GM12878 (cell line): ENCODE measurements around the gene EHD4. TPM values are rescaled to one million over a fixed set of nuclear protein-coding genes. Genes with fewer than 3 reads are reported as not detected.

Experiments used
- ATAC-seq: fragments of 200-7000 bp; cut with Tn5 transposase; 3 replicates; pipeline ENCODE4 v1.9.1; 2020; ENCODE audit warnings: mild to moderate bottlenecking, moderate library complexity
- BruUV-seq: library from RNA; stranded (reverse); fragments of 400-500 nt; replicated peaks from 2 replicates; lab custom pipeline; 2021; lab: Mats Ljungman, UMichigan
- CTCF ChIA-PET: fragments of 300-600 bp; sonication (Branson Sonifier 250); formaldehyde crosslinking; extraction: SDS; loops from one replicate; lab custom pipeline; 2021; ENCODE audit warnings: inconsistent platforms; lab: Yijun Ruan, JAX
- POLR2A ChIA-PET: fragments of 350-600 bp; formaldehyde crosslinking; extraction: SDS; loops from one replicate; lab custom pipeline; 2021; ENCODE audit warnings: inconsistent platforms; lab: Charles Lee
- RAD21 ChIA-PET: fragments of 300-600 bp; sonication (Branson Sonifier 250); formaldehyde crosslinking; loops from one replicate; lab custom pipeline; 2023; ENCODE audit warnings: antibody characterized with exemption; ENCODE audit not compliant: unreplicated experiment; lab: Charles Lee
- SMC1A ChIA-PET: fragments of 300-600 bp; sonication (Branson Sonifier 250); formaldehyde crosslinking; loops from one replicate; lab custom pipeline; 2023; ENCODE audit not compliant: unreplicated experiment, uncharacterized antibody; lab: Charles Lee
- DNase-seq: peaks from one replicate; pipeline ENCODE4 v3.0.0-alpha.2; 2011; ENCODE audit warnings: low read depth, low spot score
- FAIRE-seq: peaks from 3 replicates; lab custom pipeline; 2011; peaks lifted over from hg19 to GRCh38; lab: Jason Lieb, UNC
- H2AFZ ChIP-seq: 2 replicates; pipeline ENCODE4 v1.6.0; 2011; ENCODE audit warnings: low read depth, low read length, control low read depth; ENCODE audit not compliant: control insufficient read depth
- H3K27ac ChIP-seq: 2 replicates; pipeline ENCODE4 v1.5.1; 2011; ENCODE audit warnings: control low read depth; ENCODE audit not compliant: control insufficient read depth, insufficient read depth
- H3K27me3 ChIP-seq, 2 experiments: replicated peaks in 1 of 2; 2 replicates each; pipeline versions ENCODE4 v1.6.0 to v1.6.1; 2011; ENCODE audit warnings: low read length in 1 of 2; ENCODE audit not compliant: control insufficient read depth in 2 of 2, insufficient read depth in 2 of 2
- H3K36me3 ChIP-seq, 2 experiments: 2 replicates each; pipeline ENCODE4 v1.5.1; 2011; ENCODE audit warnings: low read length in 1 of 2; ENCODE audit not compliant: control insufficient read depth in 2 of 2, insufficient read depth in 2 of 2
- H3K4me1 ChIP-seq: 2 replicates; pipeline ENCODE4 v1.6.1; 2011; ENCODE audit warnings: mild to moderate bottlenecking, low read length, moderate library complexity, mixed read lengths; ENCODE audit not compliant: control insufficient read depth, insufficient read depth
- H3K4me2 ChIP-seq: 2 replicates; pipeline ENCODE4 v1.6.0; 2011; ENCODE audit warnings: control low read depth; ENCODE audit not compliant: control insufficient read depth, insufficient read depth
- H3K4me3 ChIP-seq: fragments of 200-600 bp; sonication (generic); 2 replicates; pipeline ENCODE4 v1.5.1; 2016
- H3K79me2 ChIP-seq: 2 replicates; pipeline ENCODE4 v1.6.0; 2011; ENCODE audit warnings: low read length; ENCODE audit not compliant: control insufficient read depth, insufficient read depth
- H3K9ac ChIP-seq: 2 replicates; pipeline ENCODE4 v1.8.0; 2011; ENCODE audit warnings: low read length, control low read depth, mixed read lengths; ENCODE audit not compliant: control insufficient read depth, insufficient read depth
- H3K9me3 ChIP-seq: replicated peaks from 3 replicates; pipeline ENCODE4 v1.5.1; 2011; ENCODE audit warnings: mild to moderate bottlenecking, low read length; ENCODE audit not compliant: control insufficient read depth, insufficient read depth
- H4K20me1 ChIP-seq: 2 replicates; pipeline ENCODE4 v1.6.0; 2011; ENCODE audit not compliant: control insufficient read depth, insufficient read depth
- GATAD2B ChIP-seq: fragments of 450-650 bp; conservative IDR thresholded peaks from 2 replicates; pipeline ENCODE4 v1.6.1; 2017; ENCODE audit warnings: low read depth, mild to moderate bottlenecking, moderate library complexity
- POLR2AphosphoS5 ChIP-seq: IDR thresholded peaks from 2 replicates; pipeline ENCODE4 v1.6.1; 2011; ENCODE audit warnings: mild to moderate bottlenecking, low read length, inconsistent platforms
- RBBP5 ChIP-seq: fragments of 200-600 bp; sonication (generic); conservative IDR thresholded peaks from 2 replicates; pipeline ENCODE4 v1.6.1; 2016
- WGBS: methylation state at CpG from one replicate; pipeline ENCODE4 v1.1.6; 2016; ENCODE audit warnings: low lambda C conversion rate; ENCODE audit not compliant: insufficient replicate concordance, insufficient coverage; ENCODE audit errors: missing lambda C conversion rate; 5-methylcytosine and 5-hydroxymethylcytosine counted together
- in situ Hi-C: fragments of 300-500 bp; cut with MboI; formaldehyde crosslinking; loops from 9 replicates; pipeline ENCODE4 v1.14.3; 2018; ENCODE audit warnings: mixed read lengths
- intact Hi-C: fragments of 100-400 bp; cut with micrococcal nuclease; formaldehyde crosslinking; loops from one replicate; pipeline ENCODE4 v1.14.2; 2022; ENCODE audit not compliant: unreplicated experiment
- polyA plus RNA-seq, 11 experiments: library from polyadenylated mRNA; depleted of rRNA in 4 of 11; unstranded in 6 of 11; stranded (reverse) in 5 of 11; fragments of >200 nt; fragmentation: Nextera tagmentation in 4 of 11; fragmentation: Illumina TruSeq in 1 of 11; extraction: Ambion mirVana in 4 of 11; extraction: Trizol in 1 of 11; gene quantifications; 1 replicate in 1 of 11; 2 replicates in 10 of 11; pipeline versions ENCODE4 v1.2.1 to v1.2.3, GENCODE V29; 2011 to 2016; ENCODE audit warnings: inconsistent platforms in 2 of 11, missing spikeins in 2 of 11, low read depth in 1 of 11
- total RNA-seq, 4 experiments: library from RNA; depleted of rRNA in 3 of 4; stranded (reverse); fragments of >200 nt in 3 of 4; fragmentation: Illumina TruSeq in 1 of 4; extraction: Trizol in 1 of 4; gene quantifications; 2 replicates each; pipeline versions ENCODE4 v1.2.1 to v1.2.3, GENCODE V29; 2013 to 2021

The EHD4 gene
- total and polyA plus RNA-seq, 10 of the 15 experiments (the other 5 are each of a cell fraction or from before 2014, with no cell fraction given) = 4.2 to 62.9 (median 44.7) TPM

- Histone ChIP-seq H3K4me1 (peaks cover 35% of the 10 kb centered on the region), H3K9ac (peak overlapping the region; percentile 94; the same call in 1 of the 2 replicates), H3K27me3 (no peaks in the 10 kb centered on the region), H3K4me3 (peak overlapping the region; percentile 55; the same call in 1 of the 2 replicates), H3K36me3 (peaks cover 0 to 14% of the 10 kb centered on the region in 2 experiments; a peak in 2 of 4 replicates), H2AFZ (no peak overlapping the region), H3K27ac (peak overlapping the region; percentile 100), H3K4me2 (peak overlapping the region; percentile 91), H3K79me2 (peaks cover 88% of the 10 kb centered on the region), H4K20me1 (no peaks in the 10 kb centered on the region), H3K9me3 (no peaks in the 10 kb centered on the region)
- FAIRE-seq (no peak), ATAC-seq (no peak), DNase-seq (no peak)
- POLR2A ChIA-PET = interaction anchor here (0.5 to 7.2 kb wide), 4 partner anchors 11 to 694 kb away, joined by 3 to 67 read pairs (median 3); no protein-coding TSS in a partner anchor
- no TSS peak for BruUV-seq
- TF ChIP-seq RBBP5 (no peak), POLR2AphosphoS5 (peak; percentile 28; the same call in 1 of the 2 replicates)
- in situ Hi-C loops (no loop called here), intact Hi-C loops (no loop called here)
- CTCF ChIA-PET = interaction anchor here (0.7 to 3.5 kb wide), 8 partner anchors 9 to 88 kb away, joined by 3 to 13 read pairs (median 3); no protein-coding TSS in a partner anchor
- SMC1A ChIA-PET = interaction anchor here (1.1 to 9.7 kb wide), 5 partner anchors 11 to 193 kb away, joined by 3 to 179 read pairs (median 5); partner anchors contain the start of gene MAPKBP1
- 93% methylated on average over 4 of the region's 4 CpGs for WGBS
- RAD21 ChIA-PET = interaction anchor here (1.0 to 9.0 kb wide), 3 partner anchors 31 to 194 kb away, joined by 4 to 97 read pairs (median 8); no protein-coding TSS in a partner anchor
These were observed 5.9 kb downstream of the EHD4 start for GRCh38 chr15:41966414-41966812.

GRCh38 chr15:41965441-41966413 lies 6.6 kb downstream of the EHD4 start:
- Histone ChIP-seq H3K79me2 (peaks cover 88% of the 10 kb centered on the region), H3K27me3 (no peaks in the 10 kb centered on the region), H2AFZ (no peak overlapping the region), H3K27ac (peak overlapping the region; percentile 100), H3K4me2 (peak overlapping the region; percentile 91), H3K9me3 (no peaks in the 10 kb centered on the region), H3K9ac (no peak overlapping the region)
- no TSS peak for BruUV-seq
- intact Hi-C loops = no loop called here
- SMC1A ChIA-PET = interaction anchor here (1.8 to 9.7 kb wide), 3 partner anchors 10 to 61 kb away, joined by 3 to 179 read pairs (median 59); no protein-coding TSS in a partner anchor
- no peak for FAIRE-seq
- POLR2A ChIA-PET = interaction anchor here (0.9 to 7.2 kb wide), 3 partner anchors 10 to 33 kb away, joined by 3 to 67 read pairs (median 3); no protein-coding TSS in a partner anchor
- RAD21 ChIA-PET = interaction anchor here (1.1 to 9.0 kb wide), 2 partner anchors 30 to 36 kb away, joined by 8 to 97 read pairs; no protein-coding TSS in a partner anchor
- TF ChIP-seq GATAD2B = no peak; the same call in 1 of the 2 replicates
- peak; percentile 53; the same call in 1 of the 2 replicates for TF ChIP-seq POLR2AphosphoS5
- TF ChIP-seq, all 136 proteins: peak for 1
- DNase-seq (no peak), ATAC-seq (no peak)
- H3K4me3 ChIP-seq = peak overlapping the region; percentile 55; the same call in 1 of the 2 replicates
- WGBS = 96% methylated on average over 10 of the region's 15 CpGs
- in situ Hi-C loops = no loop called here
- H3K36me3 ChIP-seq = peaks cover 0 to 18% of the 10 kb centered on the region in 2 experiments; a peak in 2 of 4 replicates
- no peaks in the 10 kb centered on the region for H4K20me1 ChIP-seq
- H3K4me1 ChIP-seq = peaks cover 35% of the 10 kb centered on the region
- CTCF ChIA-PET = interaction anchor here (0.8 to 3.5 kb wide), 5 partner anchors 8 to 62 kb away, joined by 3 to 13 read pairs (median 3); no protein-coding TSS in a partner anchor
